ENCODE data around the gene NPM3. TPM values are rescaled to one million over a fixed set of nuclear protein-coding genes. Genes with fewer than 3 reads are reported as not detected.
A peak's percentile ranks its signal among the peaks of the same experiment; 100 is the strongest.

Gene NPM3
- total and polyA plus RNA-seq, 4 experiments from 2014 or later: 5.3 to 12.4 (median 8.9) TPM

GRCh38 chr10:101818119-101818871 is 35.0 kb upstream of the NPM3 start, which contains the start of gene OGA:
Gene OGA (minus strand): TSS chr10:101818444. CDS start chr10:101818022, 422 bp downstream.
- Histone ChIP-seq H3K36me3 (ENCODE audit: insufficient read depth, low read length) (peaks cover 5% of the 10 kb centered on the region), H3K4me1 (ENCODE audit: insufficient read depth, low read length) (peaks cover 47% of the 10 kb centered on the region), H3K4me3 (ENCODE audit: low read length in 2 of 2) (peak within 1 kb of the TSS; percentile 95), H3K9me3 (ENCODE audit: control insufficient read depth in 1 of 2, low read length in 2 of 2) (no peaks in the 10 kb centered on the region), H3K27ac (ENCODE audit: low read depth, low read length) (peak within 1 kb of the TSS; percentile 85), H3K27me3 (ENCODE audit: insufficient read depth, low read length) (no peaks in the 10 kb centered on the region)
- POLR2A ChIA-PET (ENCODE audit: partially characterized antibody): interaction anchor here (0.7 to 9.9 kb wide), 35 partner anchors 9 to 1578 kb away, joined by 3 to 204 read pairs (median 4); partner anchors contain the start of genes ACTR1A, ARMH3, ATP5MK and DPCD
- peaks cover 15 to 28% of the 10 kb centered on the region in 2 donors for H3K36me3 Mint-ChIP-seq
- H3K27me3 Mint-ChIP-seq: no peaks in the 10 kb centered on the region
- CTCF ChIA-PET (ENCODE audit: partially characterized antibody): interaction anchor here (0.8 to 8.4 kb wide), 7 partner anchors 10 to 220 kb away, joined by 3 to 88 read pairs (median 6); partner anchors contain the start of genes KCNIP2 and NPM3
- intact Hi-C loops (cut with micrococcal nuclease): loop anchor here (1.0 to 5.0 kb wide), 7 partner anchors 12 to 829 kb away; partner anchors contain the start of genes ARMH3, HPS6, NOLC1 and NPM3
- peak within 1 kb of the TSS; percentile 91 to 100 (median 97) for H3K27ac Mint-ChIP-seq
- H3K4me3 Mint-ChIP-seq: peak within 1 kb of the TSS; percentile 94 to 100 (median 98)
- peak; percentile 97 to 100 (median 99) for DNase-seq
- no peaks in the 10 kb centered on the region for H3K9me3 Mint-ChIP-seq
- H3K4me1 Mint-ChIP-seq: peaks cover 31 to 59% (median 42%) of the 10 kb centered on the region in 4 donors

GRCh38 chr10:101817337-101818118 is 34.3 kb upstream of the NPM3 start:
- CTCF ChIA-PET (ENCODE audit: partially characterized antibody): interaction anchor here (2.5 to 8.4 kb wide), 5 partner anchors 16 to 35 kb away, joined by 11 to 88 read pairs (median 35); partner anchors contain the start of genes KCNIP2 and NPM3

GRCh38 chr10:101816913-101817336 is 33.7 kb upstream of the NPM3 start:
- Mint-ChIP-seq H3K9me3 (no peaks in the 10 kb centered on the region), H3K4me1 (peaks cover 39 to 69% (median 50%) of the 10 kb centered on the region in 4 donors), H3K27ac (peak overlapping the region; percentile 80 to 100 (median 95)), H3K36me3 (peaks cover 24 to 36% of the 10 kb centered on the region in 2 donors), H3K4me3 (peak overlapping the region; percentile 94 to 100 (median 98)), H3K27me3 (no peaks in the 10 kb centered on the region)
- peaks cover 60% of the 10 kb centered on the region for H3K4me1 ChIP-seq (ENCODE audit: insufficient read depth, low read length)
- DNase-seq: no peak
- H3K4me3 ChIP-seq (ENCODE audit: low read length in 2 of 2): peak overlapping the region; percentile 95
- H3K27me3 ChIP-seq (ENCODE audit: insufficient read depth, low read length): no peaks in the 10 kb centered on the region
- ChIA-PET POLR2A (ENCODE audit: partially characterized antibody) (interaction anchor here (1.4 to 9.9 kb wide), 7 partner anchors 13 to 38 kb away, joined by 3 to 204 read pairs (median 30); partner anchors contain the start of gene NPM3), CTCF (ENCODE audit: partially characterized antibody) (interaction anchor here (2.4 to 2.6 kb wide), 3 partner anchors 18 to 24 kb away, joined by 6 to 14 read pairs (median 11); no protein-coding TSS in a partner anchor)
- H3K27ac ChIP-seq (ENCODE audit: low read depth, low read length): peak overlapping the region; percentile 85
- H3K9me3 ChIP-seq (ENCODE audit: control insufficient read depth in 1 of 2, low read length in 2 of 2): no peaks in the 10 kb centered on the region
- intact Hi-C loops (cut with micrococcal nuclease): loop anchor here (5.0 kb wide), 1 partner anchor 830 kb away; no protein-coding TSS in a partner anchor
- peaks cover 14% of the 10 kb centered on the region for H3K36me3 ChIP-seq (ENCODE audit: insufficient read depth, low read length)

More at GRCh38 chr10:101817337-101818118, 34.3 kb upstream of the NPM3 start:
- Histone ChIP-seq H3K4me3 (ENCODE audit: low read length in 2 of 2) (peak overlapping the region; percentile 95), H3K27me3 (ENCODE audit: insufficient read depth, low read length) (no peaks in the 10 kb centered on the region), H3K36me3 (ENCODE audit: insufficient read depth, low read length) (peaks cover 8% of the 10 kb centered on the region), H3K9me3 (ENCODE audit: control insufficient read depth in 1 of 2, low read length in 2 of 2) (no peaks in the 10 kb centered on the region), H3K27ac (ENCODE audit: low read depth, low read length) (peak overlapping the region; percentile 85), H3K4me1 (ENCODE audit: insufficient read depth, low read length) (peaks cover 54% of the 10 kb centered on the region)
- H3K27ac Mint-ChIP-seq: peak overlapping the region; percentile 91 to 100 (median 97)
- H3K27me3 Mint-ChIP-seq: no peaks in the 10 kb centered on the region
- peaks cover 23 to 36% of the 10 kb centered on the region in 2 donors for H3K36me3 Mint-ChIP-seq
- intact Hi-C loops (cut with micrococcal nuclease): loop anchor here (1.0 to 5.0 kb wide), 7 partner anchors 13 to 830 kb away; partner anchors contain the start of genes ARMH3, HPS6, NOLC1 and NPM3
- POLR2A ChIA-PET (ENCODE audit: partially characterized antibody): interaction anchor here (0.7 to 9.9 kb wide), 30 partner anchors 8 to 1579 kb away, joined by 3 to 204 read pairs (median 4); partner anchors contain the start of genes ACTR1A, ARMH3, ATP5MK and DPCD
- peak in 3 of 5 donors; percentile 19 to 67 (median 51) for DNase-seq
- H3K4me3 Mint-ChIP-seq: peak overlapping the region; percentile 94 to 100 (median 98)
- H3K9me3 Mint-ChIP-seq: no peaks in the 10 kb centered on the region
- peaks cover 37 to 67% (median 48%) of the 10 kb centered on the region in 4 donors for H3K4me1 Mint-ChIP-seq

- Mint-ChIP-seq H3K4me1 (peaks cover 37 to 69% (median 50%) of the 10 kb centered on the region in 4 donors), H3K4me3 (peak overlapping the region; percentile 94 to 100 (median 98)), H3K9me3 (no peaks in the 10 kb centered on the region), H3K27ac (peak overlapping the region; percentile 84 to 100 (median 95)), H3K27me3 (no peaks in the 10 kb centered on the region), H3K36me3 (peaks cover 30 to 38% of the 10 kb centered on the region in 2 donors)
- Histone ChIP-seq H3K36me3 (ENCODE audit: insufficient read depth, low read length) (peaks cover 16% of the 10 kb centered on the region), H3K27ac (ENCODE audit: low read depth, low read length) (peak overlapping the region; percentile 85), H3K9me3 (ENCODE audit: control insufficient read depth in 1 of 2, low read length in 2 of 2) (no peaks in the 10 kb centered on the region), H3K4me3 (ENCODE audit: low read length in 2 of 2) (peak overlapping the region; percentile 95), H3K4me1 (ENCODE audit: insufficient read depth, low read length) (peaks cover 60% of the 10 kb centered on the region), H3K27me3 (ENCODE audit: insufficient read depth, low read length) (no peaks in the 10 kb centered on the region)
- intact Hi-C loops (cut with micrococcal nuclease): loop anchor here (5.0 kb wide), 1 partner anchor 831 kb away; no protein-coding TSS in a partner anchor
- CTCF ChIA-PET (ENCODE audit: partially characterized antibody): interaction anchor here (1.1 to 2.6 kb wide), 4 partner anchors 19 to 34 kb away, joined by 3 to 14 read pairs (median 8); no protein-coding TSS in a partner anchor
- no peak for DNase-seq
- POLR2A ChIA-PET (ENCODE audit: partially characterized antibody): interaction anchor here (1.4 to 9.9 kb wide), 6 partner anchors 12 to 37 kb away, joined by 3 to 204 read pairs (median 46); partner anchors contain the start of gene NPM3
These were observed 33.1 kb upstream of the NPM3 start for GRCh38 chr10:101816376-101816775.

GRCh38 chr10:101814466-101815071 is 31.3 kb upstream of the NPM3 start:
- Mint-ChIP-seq H3K27ac (peak overlapping the region; percentile 74 to 100 (median 89)), H3K9me3 (no peaks in the 10 kb centered on the region), H3K36me3 (peaks cover 41 to 52% of the 10 kb centered on the region in 2 donors), H3K4me1 (peaks cover 40 to 76% (median 50%) of the 10 kb centered on the region in 4 donors), H3K4me3 (peak overlapping the region; percentile 94 to 100 (median 98)), H3K27me3 (no peaks in the 10 kb centered on the region)
- Histone ChIP-seq H3K4me1 (ENCODE audit: insufficient read depth, low read length) (peaks cover 60% of the 10 kb centered on the region), H3K9me3 (ENCODE audit: control insufficient read depth in 1 of 2, low read length in 2 of 2) (no peaks in the 10 kb centered on the region), H3K36me3 (ENCODE audit: insufficient read depth, low read length) (peaks cover 28% of the 10 kb centered on the region), H3K27me3 (ENCODE audit: insufficient read depth, low read length) (no peaks in the 10 kb centered on the region), H3K4me3 (ENCODE audit: low read length in 2 of 2) (peak overlapping the region; percentile 43 to 95), H3K27ac (ENCODE audit: low read depth, low read length) (peak overlapping the region; percentile 85)
- POLR2A ChIA-PET (ENCODE audit: partially characterized antibody): interaction anchor here (0.7 to 9.9 kb wide), 6 partner anchors 17 to 1536 kb away, joined by 3 to 204 read pairs (median 9); partner anchors contain the start of gene NPM3
- intact Hi-C loops (cut with micrococcal nuclease): loop anchor here (5.0 kb wide), 1 partner anchor 833 kb away; no protein-coding TSS in a partner anchor
- CTCF ChIA-PET (ENCODE audit: partially characterized antibody): interaction anchor here (0.8 to 2.6 kb wide), 4 partner anchors 18 to 26 kb away, joined by 3 to 11 read pairs (median 4); no protein-coding TSS in a partner anchor
- no peak for DNase-seq
